ENCODE data around the gene AMELY. TPM values are rescaled to one million over a fixed set of nuclear protein-coding genes. Genes with fewer than 3 reads are reported as not detected.

Gene AMELY
- total RNA-seq, 1 experiment from 2014 or later: not detected

Other genes with a start within 250 kb of the AMELY start
- not detected in 2 replicates for gene TBL1Y, start 1.1 kb downstream of the AMELY start, total RNA-seq (2022)

Data from Caco-2 (cell line).